GM21423 (cell line): ENCODE results near the gene FAM209B.
"Not testable (repeated sequence)": the region's sequence is repeated elsewhere in the genome, so short reads cannot be mapped to it uniquely, and the experiment has no call there.

Experiments
- ATAC-seq: cut with Tn5 transposase; IDR thresholded peaks from one replicate; pipeline ENCODE4 v1.9.1; 2021; ENCODE audit warnings: mild to moderate bottlenecking, moderate library complexity; ENCODE audit not compliant: unreplicated experiment

The FAM209B gene

GRCh38 chr20:56537997-56538396 lies 5.0 kb downstream of the FAM209B start:
- no peak for ATAC-seq

GRCh38 chr20:56540415-56540814 lies 7.4 kb downstream of the FAM209B start:
- no peak for ATAC-seq

- no peak for ATAC-seq
These were observed 9.5 kb downstream of the FAM209B start for GRCh38 chr20:56542489-56543030.

GRCh38 chr20:56551571-56551970 lies 18.5 kb downstream of the FAM209B start:
- ATAC-seq, result no peak

GRCh38 chr20:56552911-56553629 lies 20.0 kb downstream of the FAM209B start:
- no peak for ATAC-seq

- ATAC-seq, result peak; percentile 82
These were observed 21.8 kb downstream of the FAM209B start for GRCh38 chr20:56554869-56555268.

GRCh38 chr20:56558968-56559367 lies 25.9 kb downstream of the FAM209B start:
- ATAC-seq, result no peak

- ATAC-seq, result not testable (repeated sequence)
These were observed 31.5 kb downstream of the FAM209B start for GRCh38 chr20:56564526-56564925.

GRCh38 chr20:56565511-56565910 lies 32.5 kb downstream of the FAM209B start:
- no peak for ATAC-seq

- ATAC-seq, result no peak
These were observed 33.6 kb downstream of the FAM209B start for GRCh38 chr20:56566621-56567020.

GRCh38 chr20:56570832-56571231 lies 37.8 kb downstream of the FAM209B start:
- no peak for ATAC-seq

GRCh38 chr20:56572172-56572571 lies 39.1 kb downstream of the FAM209B start:
- ATAC-seq, result no peak

- no peak for ATAC-seq
These were observed 40.9 kb downstream of the FAM209B start for GRCh38 chr20:56573986-56574385.

- no peak for ATAC-seq
These were observed 41.6 kb downstream of the FAM209B start for GRCh38 chr20:56574531-56575142.

GRCh38 chr20:56575157-56575556 lies 42.1 kb downstream of the FAM209B start:
- no peak for ATAC-seq

- no peak for ATAC-seq
These were observed 42.9 kb downstream of the FAM209B start for GRCh38 chr20:56575961-56576360.

- ATAC-seq, result no peak
These were observed 46.3 kb downstream of the FAM209B start for GRCh38 chr20:56579301-56579710.

GRCh38 chr20:56580226-56580625 lies 47.2 kb downstream of the FAM209B start:
- no peak for ATAC-seq

GRCh38 chr20:56581701-56582100 lies 48.7 kb downstream of the FAM209B start:
- ATAC-seq, result no peak

GRCh38 chr20:56582542-56582941 lies 49.5 kb downstream of the FAM209B start:
- no peak for ATAC-seq

- ATAC-seq, result no peak
These were observed 51.9 kb downstream of the FAM209B start for GRCh38 chr20:56584916-56585315.
